Peyer's patch (tissue), 4 donors: Measurements from ENCODE around the gene VRK3.

ENCODE experiments used
- POLR2A ChIP-seq, 2 donors: fragments of 450-650 bp; IDR thresholded peaks; one replicate each; pipeline ENCODE4 v1.5.1; 2017; ENCODE audit warnings: antibody characterized with exemption in 2 of 2, mild to moderate bottlenecking in 2 of 2, moderate library complexity in 2 of 2
- TF ChIP-seq, protein P1 (sequence below), 6 experiments: fragments of 450-650 bp in 4 of 6; fragments of 200-600 bp in 2 of 6; sonication (generic) in 1 of 6; IDR thresholded peaks; one replicate each; pipeline ENCODE4 v1.5.1; 2017 to 2019; ENCODE audit warnings: antibody characterized with exemption in 6 of 6, mild to moderate bottlenecking in 3 of 6, moderate library complexity in 1 of 6

DNA sequence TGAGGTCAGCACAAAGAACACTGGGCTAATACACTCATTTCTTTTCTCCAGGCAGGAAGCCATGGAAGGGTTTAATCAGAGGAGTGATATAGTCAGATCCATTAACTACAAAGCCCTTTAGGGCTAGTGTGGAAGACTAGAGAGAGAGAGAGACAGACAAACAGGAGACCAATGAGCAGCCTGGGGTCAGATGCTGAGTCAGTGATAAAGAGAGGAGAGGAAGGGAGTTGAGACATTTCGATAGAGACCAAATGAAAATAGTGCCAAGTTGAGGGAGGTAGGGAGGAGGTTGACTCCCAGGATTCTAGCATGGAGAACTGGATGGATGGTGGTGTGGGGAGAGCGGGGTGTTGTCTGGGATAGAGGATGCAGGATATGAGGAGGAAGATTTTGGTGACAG is 18.8 kb upstream of the VRK3 start:
- TF ChIP-seq, protein P1, sequence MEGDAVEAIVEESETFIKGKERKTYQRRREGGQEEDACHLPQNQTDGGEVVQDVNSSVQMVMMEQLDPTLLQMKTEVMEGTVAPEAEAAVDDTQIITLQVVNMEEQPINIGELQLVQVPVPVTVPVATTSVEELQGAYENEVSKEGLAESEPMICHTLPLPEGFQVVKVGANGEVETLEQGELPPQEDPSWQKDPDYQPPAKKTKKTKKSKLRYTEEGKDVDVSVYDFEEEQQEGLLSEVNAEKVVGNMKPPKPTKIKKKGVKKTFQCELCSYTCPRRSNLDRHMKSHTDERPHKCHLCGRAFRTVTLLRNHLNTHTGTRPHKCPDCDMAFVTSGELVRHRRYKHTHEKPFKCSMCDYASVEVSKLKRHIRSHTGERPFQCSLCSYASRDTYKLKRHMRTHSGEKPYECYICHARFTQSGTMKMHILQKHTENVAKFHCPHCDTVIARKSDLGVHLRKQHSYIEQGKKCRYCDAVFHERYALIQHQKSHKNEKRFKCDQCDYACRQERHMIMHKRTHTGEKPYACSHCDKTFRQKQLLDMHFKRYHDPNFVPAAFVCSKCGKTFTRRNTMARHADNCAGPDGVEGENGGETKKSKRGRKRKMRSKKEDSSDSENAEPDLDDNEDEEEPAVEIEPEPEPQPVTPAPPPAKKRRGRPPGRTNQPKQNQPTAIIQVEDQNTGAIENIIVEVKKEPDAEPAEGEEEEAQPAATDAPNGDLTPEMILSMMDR (IDR thresholded peaks at IDR 0.05): no peak
- TF ChIP-seq POLR2A (IDR thresholded peaks at IDR 0.05): no peak
